Upper lobe of left lung (tissue), 6 donors: ENCODE measurements around the gene TGM2. TPM values are rescaled to one million over a fixed set of nuclear protein-coding genes. Genes with fewer than 3 reads are reported as not detected.

Source experiments
- ATAC-seq, 2 donors: fragments of 200-7000 bp; cut with Tn5 transposase; one replicate each; pipeline ENCODE4 v1.9.1; 2022; ENCODE audit warnings: mild to moderate bottlenecking in 2 of 2, moderate library complexity in 2 of 2; ENCODE audit not compliant: low FRiP score in 2 of 2
- DNase-seq, 2 donors: peaks; one replicate each; pipeline ENCODE4 v3.0.0-alpha.2; 2019 to 2020
- H3K27ac ChIP-seq, 4 donors: fragments of 200-600 bp; sonication (generic); one replicate each; pipeline ENCODE4 v1.5.1; 2016 to 2019
- H3K27me3 ChIP-seq, 4 donors: fragments of 200-600 bp; sonication (generic); one replicate each; pipeline ENCODE4 v1.5.1; 2017 to 2019
- H3K36me3 ChIP-seq, 4 donors: fragments of 200-600 bp; sonication (generic); one replicate each; pipeline ENCODE4 v1.5.1; 2016 to 2019
- H3K4me1 ChIP-seq, 4 donors: fragments of 200-600 bp; sonication (generic); one replicate each; pipeline ENCODE4 v1.5.1; 2018 to 2019
- H3K4me3 ChIP-seq, 4 donors: fragments of 200-600 bp; sonication (generic); one replicate each; pipeline ENCODE4 v1.5.1; 2017 to 2019; ENCODE audit warnings: mild to moderate bottlenecking in 2 of 4, moderate library complexity in 1 of 4
- H3K9me3 ChIP-seq, 4 donors: fragments of 200-600 bp; sonication (generic); one replicate each; pipeline ENCODE4 v1.5.1; 2018 to 2019
- CTCF ChIP-seq, 6 experiments: fragments of 450-650 bp in 4 of 6; fragments of 200-600 bp in 2 of 6; sonication (generic) in 2 of 6; IDR thresholded peaks; one replicate each; pipeline ENCODE4 v1.5.1; 2016 to 2019; ENCODE audit warnings: antibody characterized with exemption in 6 of 6
- EP300 ChIP-seq, 4 donors: sonication (generic); formaldehyde crosslinking; IDR thresholded peaks; one replicate each; pipeline ENCODE4 v1.5.1; 2017; ENCODE audit warnings: antibody characterized with exemption in 4 of 4, control low read depth in 2 of 4
- POLR2A ChIP-seq, 4 donors: fragments of 450-650 bp; IDR thresholded peaks; one replicate each; pipeline ENCODE4 v1.5.1; 2016 to 2017; ENCODE audit warnings: antibody characterized with exemption in 4 of 4, mild to moderate bottlenecking in 2 of 4
- POLR2AphosphoS5 ChIP-seq, 2 donors: sonication (generic); formaldehyde crosslinking; IDR thresholded peaks; one replicate each; pipeline ENCODE4 v1.5.1; 2017; ENCODE audit warnings: antibody characterized with exemption in 2 of 2
- WGBS, 2 donors: methylation state at CpG; one replicate each; pipeline ENCODE4 v1.1.5; 2017 to 2018; 5-methylcytosine and 5-hydroxymethylcytosine counted together
- total RNA-seq, 6 donors: library from RNA; depleted of rRNA in 4 of 6; stranded (reverse); fragments of >200 nt in 4 of 6; gene quantifications; one replicate each; pipeline versions ENCODE4 v1.1.0 to v1.2.1, GENCODE V29; 2016 to 2021
- donor health status: DM: no; HTN: no; CAD: no; lungs with moderate emphysema.
- donor health status: DM: no; HTN: yes; CAD: no; lungs with severe emphysema.

Gene TGM2
- total RNA-seq, 6 donors from 2014 or later = 98.7 to 469 (median 290) TPM

- 91 to 92% methylated on average over 25 to 26 of the region's 26 CpGs for WGBS, 2 donors
- Histone ChIP-seq H3K9me3 (no peaks in the 10 kb centered on the region), H3K4me3 (no peak overlapping the region), H3K27me3 (no peaks in the 10 kb centered on the region), H3K36me3 (peaks cover 0 to 82% (median 34%) of the 10 kb centered on the region in 4 donors), H3K27ac (peak overlapping the region in 3 of 4 donors; percentile 14 to 78 (median 76)), H3K4me1 (peaks cover 30 to 38% (median 33%) of the 10 kb centered on the region in 4 donors)
- DNase-seq (no peak), ATAC-seq (no peak)
- TF ChIP-seq POLR2AphosphoS5 (IDR thresholded peaks at IDR 0.05) = no peak
- no peak for TF ChIP-seq EP300 (IDR thresholded peaks at IDR 0.05)
- TF ChIP-seq POLR2A (IDR thresholded peaks at IDR 0.05) = no peak
- no peak for TF ChIP-seq CTCF (IDR thresholded peaks at IDR 0.05)
Measured at GRCh38 chr20:38132156-38132909, 32.7 kb downstream of the TGM2 start.

- Histone ChIP-seq H3K27ac (peak overlapping the region in 3 of 4 donors; percentile 14 to 78 (median 76)), H3K4me1 (peaks cover 33 to 40% (median 36%) of the 10 kb centered on the region in 4 donors), H3K9me3 (no peaks in the 10 kb centered on the region), H3K36me3 (peaks cover 0 to 76% (median 31%) of the 10 kb centered on the region in 4 donors), H3K4me3 (no peak overlapping the region), H3K27me3 (no peaks in the 10 kb centered on the region)
- no peak for TF ChIP-seq CTCF (IDR thresholded peaks at IDR 0.05)
- no peak for TF ChIP-seq POLR2AphosphoS5 (IDR thresholded peaks at IDR 0.05)
- no peak for TF ChIP-seq POLR2A (IDR thresholded peaks at IDR 0.05)
- no peak for TF ChIP-seq EP300 (IDR thresholded peaks at IDR 0.05)
- no peak for ATAC-seq
- 76 to 77% methylated on average over 3 of the region's 3 CpGs for WGBS, 2 donors
- DNase-seq = no peak
Measured at GRCh38 chr20:38131588-38132121, 33.4 kb downstream of the TGM2 start.

GRCh38 chr20:38130687-38131587 lies 34.1 kb downstream of the TGM2 start:
- H3K9me3 ChIP-seq = no peaks in the 10 kb centered on the region
- 90 to 94% methylated on average over 15 to 19 of the region's 19 CpGs for WGBS, 2 donors
- H3K27me3 ChIP-seq = no peaks in the 10 kb centered on the region
- no peak for DNase-seq
- peaks cover 34 to 40% (median 36%) of the 10 kb centered on the region in 4 donors for H3K4me1 ChIP-seq
- TF ChIP-seq EP300 (IDR thresholded peaks at IDR 0.05) (no peak), POLR2AphosphoS5 (IDR thresholded peaks at IDR 0.05) (no peak), POLR2A (IDR thresholded peaks at IDR 0.05) (no peak), CTCF (IDR thresholded peaks at IDR 0.05) (no peak)
- no peak overlapping the region for H3K4me3 ChIP-seq
- H3K27ac ChIP-seq = peak overlapping the region in 2 of 4 donors; percentile 8 to 76
- peaks cover 0 to 68% (median 27%) of the 10 kb centered on the region in 4 donors for H3K36me3 ChIP-seq
- ATAC-seq = no peak

GRCh38 chr20:38129893-38130609 lies 35.0 kb downstream of the TGM2 start:
- Histone ChIP-seq H3K4me3 (no peak overlapping the region), H3K4me1 (peaks cover 33 to 40% (median 36%) of the 10 kb centered on the region in 4 donors), H3K27ac (peak overlapping the region in 3 of 4 donors; percentile 11 to 87 (median 82)), H3K27me3 (no peaks in the 10 kb centered on the region), H3K9me3 (no peaks in the 10 kb centered on the region), H3K36me3 (peaks cover 0 to 63% (median 26%) of the 10 kb centered on the region in 4 donors)
- WGBS, 2 donors = 89 to 94% methylated on average over 3 to 15 of the region's 15 CpGs
- DNase-seq = no peak
- TF ChIP-seq CTCF (IDR thresholded peaks at IDR 0.05) (no peak), EP300 (IDR thresholded peaks at IDR 0.05) (no peak), POLR2A (IDR thresholded peaks at IDR 0.05) (no peak), POLR2AphosphoS5 (IDR thresholded peaks at IDR 0.05) (no peak)
- ATAC-seq = no peak
